Liver (tissue), 9 donors: ENCODE data around the gene SPC24. TPM values are rescaled to one million over a fixed set of nuclear protein-coding genes. Genes with fewer than 3 reads are reported as not detected.
"Not testable (repeated sequence)": the region's sequence is repeated elsewhere in the genome, so short reads cannot be mapped to it uniquely, and the experiment has no call there.

Experiments
- DNase-seq: peaks from one replicate; pipeline ENCODE4 v3.0.0-alpha.2; 2017; ENCODE audit warnings: low spot score
- H3K27ac ChIP-seq, 2 donors: one replicate each; pipeline ENCODE4 v1.7.0; 2013; ENCODE audit warnings: inconsistent platforms in 2 of 2, low read length in 2 of 2, control low read depth in 1 of 2, low read depth in 1 of 2, mild to moderate bottlenecking in 1 of 2
- H3K27me3 ChIP-seq, 4 donors: one replicate each; pipeline versions ENCODE4 v1.6.1 to v1.7.0; 2013; ENCODE audit warnings: low read length in 3 of 4, inconsistent platforms in 1 of 4, mild to moderate bottlenecking in 1 of 4, moderate library complexity in 1 of 4; ENCODE audit not compliant: control insufficient read depth in 4 of 4, insufficient read depth in 4 of 4
- H3K36me3 ChIP-seq, 4 donors: one replicate each; pipeline versions ENCODE4 v1.6.1 to v1.7.0; 2013; ENCODE audit warnings: low read length in 3 of 4, mild to moderate bottlenecking in 3 of 4, low read depth in 1 of 4, moderate library complexity in 1 of 4; ENCODE audit not compliant: control insufficient read depth in 4 of 4, insufficient read depth in 3 of 4
- H3K4me1 ChIP-seq, 4 donors: one replicate each; pipeline versions ENCODE4 v1.6.1 to v1.7.0; 2013; ENCODE audit warnings: low read length in 3 of 4, mild to moderate bottlenecking in 3 of 4, moderate library complexity in 1 of 4; ENCODE audit not compliant: control insufficient read depth in 4 of 4, insufficient read depth in 4 of 4
- H3K4me3 ChIP-seq, 3 donors: one replicate each; pipeline versions ENCODE4 v1.6.1 to v1.7.0; 2013; ENCODE audit warnings: low read length in 3 of 3, control low read depth in 1 of 3, low read depth in 1 of 3, mild to moderate bottlenecking in 1 of 3
- H3K9ac ChIP-seq, 2 donors: one replicate each; pipeline ENCODE4 v1.7.0; 2013; ENCODE audit warnings: low read length in 2 of 2, mild to moderate bottlenecking in 2 of 2, moderate library complexity in 2 of 2, control low read depth in 1 of 2, low read depth in 1 of 2
- H3K9me3 ChIP-seq, 4 donors: one replicate each; pipeline versions ENCODE4 v1.6.1 to v1.7.0; 2013; ENCODE audit warnings: low read length in 3 of 4; ENCODE audit not compliant: control insufficient read depth in 4 of 4
- ATF3 ChIP-seq: IDR thresholded peaks from 2 replicates; pipeline ENCODE4 v1.6.1; 2016; ENCODE audit warnings: antibody characterized with exemption
- EGR1 ChIP-seq, 2 donors: IDR thresholded peaks; 2 replicates each; pipeline ENCODE4 v1.6.1; 2016 to 2018; ENCODE audit warnings: antibody characterized with exemption in 2 of 2, low read depth in 2 of 2
- FOXA1 ChIP-seq: IDR thresholded peaks from 2 replicates; pipeline ENCODE4 v1.6.1; 2016; ENCODE audit warnings: antibody characterized with exemption
- FOXA2 ChIP-seq: IDR thresholded peaks from 2 replicates; pipeline ENCODE4 v1.6.1; 2016; ENCODE audit warnings: antibody characterized with exemption
- GABPA ChIP-seq, 2 donors: IDR thresholded peaks in 1 of 2; conservative IDR thresholded peaks in 1 of 2; 2 replicates each; pipeline ENCODE4 v1.6.1; 2016; ENCODE audit warnings: antibody characterized with exemption in 2 of 2, mild to moderate bottlenecking in 1 of 2, moderate library complexity in 1 of 2
- HNF4A ChIP-seq, 2 donors: conservative IDR thresholded peaks; 2 replicates each; pipeline ENCODE4 v1.6.1; 2016; ENCODE audit warnings: antibody characterized with exemption in 2 of 2, mild to moderate bottlenecking in 2 of 2
- HNF4G ChIP-seq: IDR thresholded peaks from 2 replicates; pipeline ENCODE4 v1.6.1; 2016; ENCODE audit warnings: antibody characterized with exemption
- JUND ChIP-seq, 2 donors: IDR thresholded peaks; 2 replicates each; pipeline ENCODE4 v1.6.1; 2016; ENCODE audit warnings: antibody characterized with exemption in 2 of 2
- MAX ChIP-seq: IDR thresholded peaks from 2 replicates; pipeline ENCODE4 v1.6.1; 2016; ENCODE audit warnings: antibody characterized with exemption
- NR2F2 ChIP-seq: IDR thresholded peaks from 2 replicates; pipeline ENCODE4 v1.6.1; 2016; ENCODE audit warnings: antibody characterized with exemption
- RAD21 ChIP-seq, 2 donors: IDR thresholded peaks; 2 replicates each; pipeline ENCODE4 v1.6.1; 2016; ENCODE audit warnings: antibody characterized with exemption in 2 of 2, mild to moderate bottlenecking in 2 of 2
- RXRA ChIP-seq, 2 donors: IDR thresholded peaks; 2 replicates each; pipeline ENCODE4 v1.6.1; 2017 to 2018; ENCODE audit warnings: antibody characterized with exemption in 2 of 2, mild to moderate bottlenecking in 1 of 2
- SP1 ChIP-seq: IDR thresholded peaks from 2 replicates; pipeline ENCODE4 v1.6.1; 2018; ENCODE audit warnings: antibody characterized with exemption, mild to moderate bottlenecking
- TAF1 ChIP-seq: conservative IDR thresholded peaks from 2 replicates; pipeline ENCODE4 v1.6.1; 2016; ENCODE audit warnings: antibody characterized with exemption, mild to moderate bottlenecking
- YY1 ChIP-seq: IDR thresholded peaks from 2 replicates; pipeline ENCODE4 v1.6.1; 2016; ENCODE audit warnings: antibody characterized with exemption, mild to moderate bottlenecking
- ZBTB33 ChIP-seq: IDR thresholded peaks from 2 replicates; pipeline ENCODE4 v1.6.1; 2016; ENCODE audit warnings: antibody characterized with exemption
- WGBS: extraction: QIAGEN DNeasy Blood & Tissue Kit; methylation state at CpG from one replicate; pipeline ENCODE4 v1.1.7; 2013; 5-methylcytosine and 5-hydroxymethylcytosine counted together
- polyA plus RNA-seq, 2 donors: library from polyadenylated mRNA; stranded (reverse) in 1 of 2; unstranded in 1 of 2; fragments of 200-250 nt in 1 of 2; fragments of >200 nt in 1 of 2; fragmentation: Nextera tagmentation in 1 of 2; extraction: Ambion mirVana in 1 of 2; gene quantifications; one replicate each; pipeline versions ENCODE4 v1.2.1 to v1.2.3, GENCODE V29; 2013 to 2015
- total RNA-seq, 2 donors: library from RNA; depleted of rRNA; stranded (reverse); fragments of >200 nt; gene quantifications; one replicate each; pipeline ENCODE4 v1.2.3, GENCODE V29; 2014
- TF ChIP-seq, protein P1 (sequence below): fragments of 150-350 bp; IDR thresholded peaks from 2 replicates; pipeline ENCODE4 v1.5.1; 2017; ENCODE audit warnings: improper control_type of control experiment, low read depth, low read length; ENCODE audit not compliant: missing input control
- donor health status: healthy.
- donor health status: healthy.
- donor health status: healthy.
- donor health status: healthy.
- donor health status: healthy.

Gene SPC24
- total and polyA plus RNA-seq, 4 donors: 0.42 to 72.5 (median 1.3) TPM

DNA sequence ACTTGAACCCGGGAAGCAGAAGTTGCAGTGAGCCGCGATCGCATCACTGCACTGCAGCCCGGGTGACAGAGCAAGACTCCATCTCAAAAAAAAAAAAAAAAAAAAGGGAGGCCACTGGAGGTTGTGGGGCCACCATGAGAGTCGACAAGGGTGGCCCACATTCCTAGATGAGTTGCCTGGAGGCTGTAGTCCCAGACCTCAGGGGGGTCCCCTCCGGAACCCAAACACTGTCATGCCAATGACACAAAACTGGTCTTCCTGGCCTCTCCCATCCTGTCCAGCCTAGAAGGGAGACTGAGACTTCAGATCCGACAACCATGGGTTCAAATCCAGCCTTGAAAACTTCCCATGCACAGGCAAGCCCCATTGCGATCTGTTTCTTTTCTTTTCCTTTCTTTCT, 14.7 kb downstream of the SPC24 start (continued):
- no peak for TF ChIP-seq ATF3

DNA sequence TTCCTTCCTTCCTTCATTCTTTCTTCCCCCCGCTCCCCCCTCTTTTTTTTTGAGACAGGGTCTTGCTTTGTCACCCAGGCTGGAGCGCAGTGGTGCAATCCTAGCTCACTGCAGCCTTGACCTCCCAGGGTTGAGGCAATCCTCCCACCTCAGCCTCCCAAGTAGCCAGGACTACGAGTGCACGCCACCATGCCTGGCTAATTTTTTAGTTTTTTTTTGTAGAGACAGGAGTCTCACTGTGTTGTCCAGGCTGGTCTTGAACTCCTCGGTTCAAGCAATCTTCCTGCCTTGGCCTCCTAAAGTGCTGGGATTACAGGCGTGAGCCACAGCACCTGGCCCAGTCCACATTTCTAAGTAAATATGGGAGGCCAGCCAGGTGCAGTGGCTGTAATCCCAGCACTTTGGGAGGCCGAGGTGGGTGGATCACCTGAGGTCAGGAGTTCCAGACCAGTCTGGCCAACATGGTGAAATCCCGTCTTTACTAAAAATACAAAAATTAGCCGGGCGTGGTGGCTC, 15.5 kb downstream of the SPC24 start:
- not testable (repeated sequence) for H3K9ac ChIP-seq, DNase-seq, H3K36me3 ChIP-seq, H3K27me3 ChIP-seq, H3K9me3 ChIP-seq, H3K4me3 ChIP-seq
- peak in 1 of 2 donors; percentile 30 for TF ChIP-seq GABPA (IDR thresholded peaks at IDR 0.05 in 1 of 2, conservative IDR thresholded peaks at IDR 0.05 in 1 of 2)
- peak; percentile 72 for TF ChIP-seq FOXA1
- TF ChIP-seq RAD21 (IDR thresholded peaks at IDR 0.05): peak in 1 of 2 donors; percentile 50
- TF ChIP-seq RXRA (IDR thresholded peaks at IDR 0.05): peak; percentile 85
- peak; percentile 29 for TF ChIP-seq ZBTB33
- peak; percentile 36 for TF ChIP-seq YY1
- TF ChIP-seq EGR1 (IDR thresholded peaks at IDR 0.05; ENCODE audit: low read depth in 2 of 2): peak in 1 of 2 donors; percentile 53
- peak in 1 of 2 donors; percentile 48 for TF ChIP-seq JUND (IDR thresholded peaks at IDR 0.05)
- peak; percentile 40 for TF ChIP-seq NR2F2
- peak; percentile 55 to 65 for TF ChIP-seq HNF4A (conservative IDR thresholded peaks at IDR 0.05)
- peak; percentile 48 for TF ChIP-seq MAX
- peak; percentile 32 for TF ChIP-seq SP1
- peak; percentile 74 for TF ChIP-seq FOXA2
- Histone ChIP-seq H3K27ac (peak overlapping the region; percentile 74 to 81), H3K4me1 (peaks cover 13 to 50% (median 37%) of the 10 kb centered on the region in 4 donors)
- 45% methylated on average over 10 of the region's 10 CpGs for WGBS

DNA sequence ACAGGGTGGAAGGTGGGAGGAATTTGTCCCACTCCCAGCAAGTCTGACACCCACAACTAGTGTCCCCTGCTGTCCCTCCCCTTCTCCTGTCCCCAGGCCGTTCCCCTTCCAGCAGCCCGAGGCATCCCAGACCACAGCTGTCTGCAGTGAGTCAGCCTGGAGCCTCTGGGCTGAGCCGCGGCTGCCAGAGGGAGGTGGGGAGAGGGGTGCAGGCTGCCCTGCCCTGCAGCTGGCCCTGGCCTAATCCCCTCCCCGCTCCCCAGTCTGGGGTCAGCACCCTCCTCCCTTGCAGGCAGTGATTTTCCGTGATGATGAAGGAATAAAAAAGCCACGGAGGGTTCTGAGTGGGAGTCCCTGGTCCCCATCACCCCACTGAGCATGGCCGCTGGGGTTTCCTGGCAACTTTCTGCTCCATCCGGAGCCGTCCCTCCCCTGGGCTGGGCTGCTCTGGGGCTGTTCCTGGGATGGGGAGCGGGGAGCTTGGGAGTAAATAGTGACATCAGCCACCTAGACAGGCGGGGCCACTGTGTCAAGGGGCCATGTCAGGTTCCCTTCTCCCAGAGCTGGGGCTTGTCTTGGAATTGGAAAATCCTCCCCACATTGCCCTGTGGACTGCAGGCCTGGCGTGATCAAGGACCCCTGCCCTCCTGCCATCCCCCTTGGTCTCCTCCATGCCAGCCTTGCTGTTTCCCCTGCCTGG, 16.8 kb downstream of the SPC24 start:
- Histone ChIP-seq H3K9me3 (no peaks in the 10 kb centered on the region), H3K36me3 (no peaks in the 10 kb centered on the region), H3K9ac (no peak overlapping the region), H3K4me1 (peaks cover 13 to 50% (median 37%) of the 10 kb centered on the region in 4 donors), H3K4me3 (no peak overlapping the region), H3K27me3 (no peaks in the 10 kb centered on the region), H3K27ac (peak overlapping the region; percentile 74 to 81)
- no peak for DNase-seq
- WGBS: 50% methylated on average over 13 of the region's 13 CpGs
- TF ChIP-seq, protein P1, sequence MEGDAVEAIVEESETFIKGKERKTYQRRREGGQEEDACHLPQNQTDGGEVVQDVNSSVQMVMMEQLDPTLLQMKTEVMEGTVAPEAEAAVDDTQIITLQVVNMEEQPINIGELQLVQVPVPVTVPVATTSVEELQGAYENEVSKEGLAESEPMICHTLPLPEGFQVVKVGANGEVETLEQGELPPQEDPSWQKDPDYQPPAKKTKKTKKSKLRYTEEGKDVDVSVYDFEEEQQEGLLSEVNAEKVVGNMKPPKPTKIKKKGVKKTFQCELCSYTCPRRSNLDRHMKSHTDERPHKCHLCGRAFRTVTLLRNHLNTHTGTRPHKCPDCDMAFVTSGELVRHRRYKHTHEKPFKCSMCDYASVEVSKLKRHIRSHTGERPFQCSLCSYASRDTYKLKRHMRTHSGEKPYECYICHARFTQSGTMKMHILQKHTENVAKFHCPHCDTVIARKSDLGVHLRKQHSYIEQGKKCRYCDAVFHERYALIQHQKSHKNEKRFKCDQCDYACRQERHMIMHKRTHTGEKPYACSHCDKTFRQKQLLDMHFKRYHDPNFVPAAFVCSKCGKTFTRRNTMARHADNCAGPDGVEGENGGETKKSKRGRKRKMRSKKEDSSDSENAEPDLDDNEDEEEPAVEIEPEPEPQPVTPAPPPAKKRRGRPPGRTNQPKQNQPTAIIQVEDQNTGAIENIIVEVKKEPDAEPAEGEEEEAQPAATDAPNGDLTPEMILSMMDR: no peak
- no peak for TF ChIP-seq FOXA1
- peak; percentile 38 for TF ChIP-seq SP1
- no peak for TF ChIP-seq ZBTB33
- TF ChIP-seq HNF4A (conservative IDR thresholded peaks at IDR 0.05): no peak
- no peak for TF ChIP-seq MAX
- no peak for TF ChIP-seq YY1
- peak; percentile 63 for TF ChIP-seq NR2F2
- peak; percentile 15 to 28 for TF ChIP-seq RAD21 (IDR thresholded peaks at IDR 0.05)
- no peak for TF ChIP-seq ATF3
- TF ChIP-seq TAF1: no peak
- TF ChIP-seq GABPA (IDR thresholded peaks at IDR 0.05 in 1 of 2, conservative IDR thresholded peaks at IDR 0.05 in 1 of 2): no peak
- peak in 1 of 2 donors; percentile 22 for TF ChIP-seq JUND (IDR thresholded peaks at IDR 0.05)
- no peak for TF ChIP-seq EGR1 (IDR thresholded peaks at IDR 0.05; ENCODE audit: low read depth in 2 of 2)
- TF ChIP-seq FOXA2: no peak
- TF ChIP-seq HNF4G: no peak
